NCI-H345 treated with DMSO at 0.1 percent for 48 hours (cell line): ENCODE data around the gene HINT2.
A peak's percentile ranks its signal among the peaks of the same experiment; 100 is the strongest.

Source experiments
- DNase-seq: peaks from one replicate; lab custom pipeline; 2025; ENCODE audit not compliant: unreplicated experiment; lab: John Stamatoyannopoulos, UW

The HINT2 gene

DNA sequence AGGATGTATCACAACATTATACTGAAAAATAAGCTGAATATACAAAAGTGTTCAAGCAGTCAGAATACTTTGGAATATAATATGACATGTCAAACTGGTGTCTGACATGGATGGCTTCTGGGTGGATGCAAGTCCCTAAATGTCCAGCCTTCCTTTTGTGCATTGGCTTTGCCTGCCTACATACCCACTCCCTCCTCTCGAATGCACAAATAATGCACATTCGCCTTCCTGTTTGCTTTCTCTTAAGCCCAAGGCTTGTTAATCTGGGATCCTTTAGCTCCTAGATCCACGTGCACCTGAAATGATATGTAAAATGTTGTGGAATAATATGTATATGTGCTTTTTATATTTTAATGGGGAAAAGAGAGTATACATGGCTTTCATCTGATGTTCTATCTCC is 36.3 kb downstream of the HINT2 start:
- DNase-seq = no peak

DNA sequence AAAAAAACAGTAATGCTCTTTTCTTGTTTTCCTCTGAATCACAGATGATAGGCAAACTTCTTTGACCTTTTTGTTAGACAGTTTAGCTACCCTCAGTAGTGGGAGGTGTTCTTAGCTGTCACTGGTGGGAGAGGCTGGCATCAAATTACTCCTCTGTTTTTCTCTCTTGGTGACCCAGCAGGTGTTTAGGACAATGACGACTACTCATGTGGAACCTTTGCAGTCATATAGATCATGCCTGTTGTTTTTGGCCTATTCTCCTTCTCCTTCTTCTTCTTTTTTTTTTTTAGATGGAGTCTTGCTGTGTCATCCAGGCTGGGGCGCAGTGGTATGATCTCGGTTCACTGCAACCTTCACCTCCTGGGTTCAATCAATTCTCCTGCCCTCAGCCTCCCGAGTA is 38.8 kb downstream of the HINT2 start:
- DNase-seq = peak; percentile 90

DNA sequence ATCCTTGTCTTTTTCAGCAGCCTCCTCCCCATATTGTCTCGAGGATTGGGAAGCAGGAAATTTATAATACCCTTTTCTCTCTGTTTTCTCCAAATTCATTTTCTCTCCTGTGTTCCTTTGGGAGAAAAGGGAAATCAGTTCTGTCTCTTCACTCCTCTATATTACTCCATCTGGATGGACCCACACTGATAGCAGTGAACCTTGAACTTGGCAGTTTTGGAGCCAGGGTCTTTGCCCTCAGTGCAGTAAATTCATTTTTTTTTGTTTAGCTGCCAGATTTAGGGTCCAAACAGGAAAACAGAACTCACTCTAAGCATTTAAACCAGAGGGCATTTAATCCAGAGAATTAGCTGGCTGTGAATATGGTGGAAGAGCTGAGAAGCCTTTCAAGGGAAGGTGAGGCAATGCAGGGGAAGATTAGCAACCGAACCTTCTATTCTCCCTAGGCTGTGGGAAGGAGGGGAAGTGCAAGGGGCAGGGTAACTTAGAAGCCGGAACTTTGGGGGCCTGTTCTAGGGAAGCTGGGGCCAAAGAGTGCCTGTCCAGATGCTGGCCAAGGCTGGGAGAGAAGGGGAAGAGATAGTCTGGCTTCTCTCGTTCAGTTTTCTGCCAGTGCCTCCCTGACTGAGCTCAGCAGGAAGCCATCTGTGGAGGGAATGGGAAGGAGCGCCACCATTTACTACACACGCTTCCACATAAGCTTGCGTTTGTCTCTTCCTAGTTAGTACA is 39.8 kb downstream of the HINT2 start:
- peak; percentile 26 for DNase-seq

DNA sequence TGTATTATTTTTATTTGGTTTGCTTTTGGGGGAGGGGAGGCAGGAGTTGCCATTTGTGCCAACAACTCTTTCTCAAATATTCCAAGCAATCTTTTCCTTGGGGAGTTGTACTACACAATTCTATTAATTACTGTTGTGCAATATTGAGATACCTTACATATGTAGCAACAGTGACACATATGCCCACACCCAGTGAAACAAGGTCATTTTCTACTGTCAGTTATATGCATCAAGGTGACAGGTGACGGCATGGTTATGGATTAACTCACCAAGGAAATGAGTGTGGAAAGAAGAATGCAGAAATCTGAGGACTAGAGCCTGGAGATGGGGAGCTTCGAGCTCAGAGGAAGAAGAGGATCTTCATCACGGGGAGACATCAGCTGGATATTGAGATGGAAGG is 42.9 kb downstream of the HINT2 start:
- no peak for DNase-seq

DNA sequence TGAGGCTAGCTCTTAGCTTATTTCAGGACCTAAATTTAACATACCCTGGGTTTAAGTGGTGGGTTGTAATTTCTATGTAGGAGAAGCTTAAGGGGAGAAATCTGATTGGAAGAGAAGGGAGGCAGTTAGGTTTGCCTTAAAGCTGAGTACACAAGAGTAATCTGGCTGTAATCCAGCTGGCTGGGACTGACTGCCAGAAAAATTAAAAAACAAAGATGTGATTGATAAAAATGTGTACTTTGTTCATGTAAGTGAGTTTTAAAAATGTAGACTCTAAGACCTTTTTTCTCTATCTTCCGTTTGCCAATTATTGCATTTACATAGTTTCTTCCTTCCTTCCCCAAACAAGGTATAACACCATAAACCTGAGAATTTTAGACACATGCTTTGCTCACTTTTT is 43.3 kb downstream of the HINT2 start:
- DNase-seq = peak; percentile 53

DNA sequence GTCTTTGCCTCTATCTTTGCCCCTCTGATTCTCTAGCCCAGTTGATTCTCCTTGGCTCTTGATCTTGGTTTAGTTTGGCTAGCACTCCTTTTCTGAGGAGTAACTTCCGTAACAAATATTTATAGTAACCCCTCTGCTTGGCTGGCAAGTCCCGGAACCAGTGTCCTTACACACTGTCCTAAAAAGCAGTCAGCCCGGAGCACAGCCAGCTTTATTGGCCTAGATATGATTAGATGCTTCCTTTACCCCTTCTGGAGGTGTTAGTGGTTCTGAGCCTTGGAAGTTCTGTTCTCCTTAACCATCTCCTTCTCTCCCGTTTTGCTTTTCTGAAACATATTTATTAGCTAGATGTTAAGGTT is 43.8 kb downstream of the HINT2 start:
- no peak for DNase-seq

DNA sequence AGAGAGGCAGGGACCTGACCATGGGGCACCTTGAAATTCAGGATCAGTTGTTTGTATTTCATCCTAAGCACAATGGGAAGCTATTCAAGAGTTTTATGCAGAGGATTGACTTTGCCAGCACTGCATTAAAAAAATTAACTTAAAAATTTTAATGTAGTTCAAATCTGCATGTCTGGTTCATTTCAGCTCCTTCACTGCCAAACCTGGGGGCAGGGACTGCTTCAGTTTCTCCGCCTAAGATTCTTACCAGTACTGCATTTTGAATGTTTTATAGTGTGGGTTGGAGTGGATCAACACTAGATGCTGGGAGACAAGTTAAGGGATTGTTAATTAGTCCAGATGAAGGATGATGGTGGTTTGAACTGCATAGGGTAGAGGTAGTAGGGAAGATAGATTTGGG is 45.1 kb downstream of the HINT2 start:
- DNase-seq = no peak

DNA sequence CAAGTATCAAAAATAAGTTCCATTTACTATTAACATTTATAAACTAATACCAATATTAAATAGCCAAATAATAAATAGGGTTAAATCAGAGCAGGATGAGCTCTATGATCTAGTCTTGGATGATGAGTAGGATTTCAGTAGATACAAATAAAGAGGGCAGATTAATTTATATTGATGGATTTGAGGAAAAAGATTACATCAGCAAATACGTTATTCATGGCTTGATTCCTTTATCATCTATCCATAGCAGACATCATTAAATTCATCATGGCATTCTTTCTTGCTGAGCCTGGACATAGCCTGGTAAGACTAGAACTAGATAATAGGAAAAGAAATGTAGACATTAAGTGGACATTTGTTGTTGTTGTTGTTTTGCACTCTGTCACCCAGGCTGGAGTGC is 47.4 kb downstream of the HINT2 start:
- no peak for DNase-seq

DNA sequence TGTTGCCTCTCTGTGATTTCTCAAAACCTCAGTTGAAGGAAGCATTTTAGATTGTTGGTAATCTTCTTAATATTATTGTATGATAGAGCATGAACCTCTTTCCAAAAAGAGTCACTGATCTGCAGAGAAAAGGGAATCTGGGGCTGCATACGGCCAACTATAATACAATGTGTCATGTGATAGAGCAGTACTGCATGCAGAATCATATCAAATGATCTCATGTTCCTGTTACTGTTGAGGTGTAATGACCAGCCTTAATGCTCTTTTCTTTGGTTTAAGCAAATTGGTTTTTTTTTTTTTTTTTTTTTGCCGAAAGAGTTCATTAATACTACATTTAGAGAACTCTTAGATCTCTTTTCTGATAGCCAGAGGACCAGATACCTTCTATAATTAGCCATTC is 47.8 kb downstream of the HINT2 start:
- DNase-seq = no peak

DNA sequence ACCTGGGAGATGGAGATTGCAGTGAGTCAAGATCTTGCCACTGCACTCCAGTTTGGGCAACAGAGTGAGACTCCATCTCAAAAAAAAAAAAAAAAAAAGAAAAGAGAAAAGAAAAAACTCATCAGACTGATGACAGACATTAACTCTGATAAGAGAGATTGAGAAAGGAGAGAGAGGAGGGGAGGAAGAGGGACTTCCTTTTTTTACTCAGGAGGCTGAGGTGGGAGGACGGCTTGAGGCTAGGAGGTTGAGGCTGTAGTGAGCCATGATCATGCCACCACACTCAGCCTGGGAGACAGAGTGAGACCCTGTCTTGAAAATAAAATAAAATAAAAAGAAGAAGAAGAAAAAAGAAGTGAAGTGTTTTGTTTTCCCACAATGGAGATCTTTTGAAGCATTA is 51.0 kb downstream of the HINT2 start:
- DNase-seq = no peak

DNA sequence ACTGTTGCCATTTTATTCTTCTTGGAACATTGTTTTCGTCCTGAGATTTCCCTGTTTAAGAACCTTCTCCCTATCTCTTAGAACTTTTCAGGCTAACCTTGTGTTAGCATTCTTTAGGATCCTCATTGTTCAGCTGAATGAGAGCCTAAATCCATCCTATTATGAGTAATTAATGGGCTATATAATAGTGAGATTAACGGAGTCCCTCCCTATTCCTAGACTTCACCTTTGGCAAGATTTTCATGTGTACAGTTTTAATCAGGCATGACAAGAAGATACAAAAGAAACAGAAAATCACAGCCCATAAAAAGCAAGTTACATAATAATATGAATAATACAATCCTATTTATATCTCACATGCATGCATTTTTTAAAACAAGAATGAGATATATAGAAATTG is 51.7 kb downstream of the HINT2 start:
- no peak for DNase-seq
